Transverse colon (tissue), 4 donors: ENCODE results near the gene PSMB9.

Source experiments
- POLR2A ChIP-seq: fragments of 450-650 bp; IDR thresholded peaks from one replicate; pipeline ENCODE4 v1.6.1; 2016; ENCODE audit warnings: antibody characterized with exemption, mild to moderate bottlenecking, moderate library complexity
- POLR2AphosphoS5 ChIP-seq, 3 donors: sonication (generic); formaldehyde crosslinking; IDR thresholded peaks; one replicate each; pipeline ENCODE4 v1.6.1; 2016; ENCODE audit warnings: antibody characterized with exemption in 3 of 3
- TF ChIP-seq, protein P1 (sequence below), 5 experiments: fragments of 200-600 bp in 3 of 5; fragments of 450-650 bp in 2 of 5; sonication (generic) in 3 of 5; IDR thresholded peaks; 1 replicate in 2 of 5; 2 replicates in 3 of 5; pipeline ENCODE4 v1.5.1; 2016 to 2017; ENCODE audit warnings: antibody characterized with exemption in 5 of 5, inconsistent platforms in 3 of 5, mild to moderate bottlenecking in 2 of 5, moderate library complexity in 1 of 5

GRCh38 chr6:32852018-32852843 is 1.8 kb upstream of the PSMB9 start:
- TF ChIP-seq, protein P1, sequence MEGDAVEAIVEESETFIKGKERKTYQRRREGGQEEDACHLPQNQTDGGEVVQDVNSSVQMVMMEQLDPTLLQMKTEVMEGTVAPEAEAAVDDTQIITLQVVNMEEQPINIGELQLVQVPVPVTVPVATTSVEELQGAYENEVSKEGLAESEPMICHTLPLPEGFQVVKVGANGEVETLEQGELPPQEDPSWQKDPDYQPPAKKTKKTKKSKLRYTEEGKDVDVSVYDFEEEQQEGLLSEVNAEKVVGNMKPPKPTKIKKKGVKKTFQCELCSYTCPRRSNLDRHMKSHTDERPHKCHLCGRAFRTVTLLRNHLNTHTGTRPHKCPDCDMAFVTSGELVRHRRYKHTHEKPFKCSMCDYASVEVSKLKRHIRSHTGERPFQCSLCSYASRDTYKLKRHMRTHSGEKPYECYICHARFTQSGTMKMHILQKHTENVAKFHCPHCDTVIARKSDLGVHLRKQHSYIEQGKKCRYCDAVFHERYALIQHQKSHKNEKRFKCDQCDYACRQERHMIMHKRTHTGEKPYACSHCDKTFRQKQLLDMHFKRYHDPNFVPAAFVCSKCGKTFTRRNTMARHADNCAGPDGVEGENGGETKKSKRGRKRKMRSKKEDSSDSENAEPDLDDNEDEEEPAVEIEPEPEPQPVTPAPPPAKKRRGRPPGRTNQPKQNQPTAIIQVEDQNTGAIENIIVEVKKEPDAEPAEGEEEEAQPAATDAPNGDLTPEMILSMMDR (IDR thresholded peaks at IDR 0.05) = no peak
- TF ChIP-seq POLR2A = no peak
- TF ChIP-seq POLR2AphosphoS5 (IDR thresholded peaks at IDR 0.05) = no peak
